PC-3 (cell line): Measurements from ENCODE around the gene TBCB. TPM values are rescaled to one million over a fixed set of nuclear protein-coding genes. Genes with fewer than 3 reads are reported as not detected.

Source experiments
- ATAC-seq: fragments of 200-7000 bp; cut with Tn5 transposase; 2 replicates; pipeline ENCODE4 v1.9.1; 2020; ENCODE audit warnings: mild to moderate bottlenecking, moderate library complexity
- BruUV-seq: library from RNA; stranded (reverse); fragments of 400-500 nt; replicated peaks from 2 replicates; lab custom pipeline; 2021; lab: Mats Ljungman, UMichigan
- CTCF ChIA-PET: fragments of 300-600 bp; sonication (Branson Sonifier 250); formaldehyde crosslinking; loops from one replicate; lab custom pipeline; 2022; ENCODE audit warnings: antibody characterized with exemption; lab: Charles Lee
- POLR2A ChIA-PET: fragments of 300-600 bp; sonication (Branson Sonifier 250); formaldehyde crosslinking; loops from one replicate; lab custom pipeline; 2022; ENCODE audit warnings: antibody characterized with exemption; ENCODE audit not compliant: unreplicated experiment; lab: Charles Lee
- DNase-seq: peaks from one replicate; pipeline ENCODE4 v3.0.0-alpha.2; 2015
- H2AFZ ChIP-seq: fragments of 300-600 bp; sonication (generic); 2 replicates; pipeline ENCODE4 v1.6.0; 2016; ENCODE audit warnings: antibody characterized with exemption, low read length
- H3F3A ChIP-seq: fragments of 300-600 bp; sonication (generic); one replicate; pipeline ENCODE4 v1.6.0; 2017; ENCODE audit warnings: antibody characterized with exemption, low read length, control low read depth, mild to moderate bottlenecking; ENCODE audit not compliant: unreplicated experiment
- H3K27ac ChIP-seq: fragments of 300-600 bp; sonication (generic); 2 replicates; pipeline ENCODE4 v1.5.1; 2016; ENCODE audit warnings: mild to moderate bottlenecking, low read length
- H3K27me3 ChIP-seq: fragments of 300-600 bp; sonication (generic); 2 replicates; pipeline ENCODE4 v1.6.1; 2016; ENCODE audit warnings: low read length, mixed read lengths
- H3K36me3 ChIP-seq: fragments of 300-600 bp; sonication (generic); 2 replicates; pipeline ENCODE4 v1.6.1; 2016; ENCODE audit warnings: low read depth, mixed run types, low read length, mixed read lengths
- H3K4me1 ChIP-seq: fragments of 300-600 bp; sonication (generic); 2 replicates; pipeline ENCODE4 v1.5.1; 2016; ENCODE audit warnings: low read length; ENCODE audit not compliant: insufficient read depth
- H3K4me2 ChIP-seq: fragments of 300-600 bp; sonication (generic); 2 replicates; pipeline ENCODE4 v1.6.0; 2016; ENCODE audit warnings: low read length
- H3K4me3 ChIP-seq: fragments of 300-600 bp; sonication (generic); 2 replicates; pipeline ENCODE4 v1.5.1; 2016; ENCODE audit warnings: mild to moderate bottlenecking, low read length, mixed read lengths
- H3K79me2 ChIP-seq: fragments of 300-600 bp; sonication (generic); 2 replicates; pipeline ENCODE4 v1.6.1; 2017; ENCODE audit warnings: low read length, mixed read lengths
- H3K9ac ChIP-seq: fragments of 300-600 bp; sonication (generic); 2 replicates; pipeline ENCODE4 v1.6.0; 2016; ENCODE audit warnings: mild to moderate bottlenecking, low read length
- H3K9me2 ChIP-seq: fragments of 300-600 bp; sonication (generic); replicated peaks from 2 replicates; pipeline ENCODE4 v1.6.1; 2016; ENCODE audit warnings: mixed run types, low read length, mixed read lengths
- H3K9me3 ChIP-seq: fragments of 300-600 bp; sonication (generic); 2 replicates; pipeline ENCODE4 v1.6.1; 2016; ENCODE audit warnings: low read length, mixed read lengths
- H4K20me1 ChIP-seq: fragments of 300-600 bp; sonication (generic); 2 replicates; pipeline ENCODE4 v1.6.1; 2016; ENCODE audit warnings: low read length, mixed read lengths
- EZH2 ChIP-seq: fragments of 300-600 bp; sonication (generic); IDR thresholded peaks from one replicate; pipeline ENCODE4 v1.6.1; 2017; ENCODE audit warnings: antibody characterized with exemption, mild to moderate bottlenecking, low read length; ENCODE audit not compliant: unreplicated experiment
- EZH2phosphoT487 ChIP-seq: fragments of 300-600 bp; sonication (generic); IDR thresholded peaks from 2 replicates; pipeline ENCODE4 v1.6.1; 2018; ENCODE audit warnings: mild to moderate bottlenecking, antibody characterized with exemption, low read length, borderline replicate concordance
- intact Hi-C: fragments of 100-400 bp; cut with micrococcal nuclease; formaldehyde crosslinking; loops from 2 replicates; pipeline ENCODE4 v1.9.0; 2023
- total RNA-seq: library from RNA; depleted of rRNA; stranded (reverse); fragments of >200 nt; gene quantifications from 2 replicates; pipeline ENCODE4 v1.2.3, GENCODE V29; 2014
- TF ChIP-seq, protein P1 (sequence below): fragments of 300-600 bp; sonication (generic); conservative IDR thresholded peaks from 2 replicates; pipeline ENCODE4 v1.5.1; 2017; ENCODE audit warnings: antibody characterized with exemption, low read depth, mild to moderate bottlenecking, low read length

The TBCB gene
- total RNA-seq, 1 experiment from 2014 or later, result 260 TPM

- TF ChIP-seq EZH2phosphoT487, result no peak
- TF ChIP-seq, protein P1, sequence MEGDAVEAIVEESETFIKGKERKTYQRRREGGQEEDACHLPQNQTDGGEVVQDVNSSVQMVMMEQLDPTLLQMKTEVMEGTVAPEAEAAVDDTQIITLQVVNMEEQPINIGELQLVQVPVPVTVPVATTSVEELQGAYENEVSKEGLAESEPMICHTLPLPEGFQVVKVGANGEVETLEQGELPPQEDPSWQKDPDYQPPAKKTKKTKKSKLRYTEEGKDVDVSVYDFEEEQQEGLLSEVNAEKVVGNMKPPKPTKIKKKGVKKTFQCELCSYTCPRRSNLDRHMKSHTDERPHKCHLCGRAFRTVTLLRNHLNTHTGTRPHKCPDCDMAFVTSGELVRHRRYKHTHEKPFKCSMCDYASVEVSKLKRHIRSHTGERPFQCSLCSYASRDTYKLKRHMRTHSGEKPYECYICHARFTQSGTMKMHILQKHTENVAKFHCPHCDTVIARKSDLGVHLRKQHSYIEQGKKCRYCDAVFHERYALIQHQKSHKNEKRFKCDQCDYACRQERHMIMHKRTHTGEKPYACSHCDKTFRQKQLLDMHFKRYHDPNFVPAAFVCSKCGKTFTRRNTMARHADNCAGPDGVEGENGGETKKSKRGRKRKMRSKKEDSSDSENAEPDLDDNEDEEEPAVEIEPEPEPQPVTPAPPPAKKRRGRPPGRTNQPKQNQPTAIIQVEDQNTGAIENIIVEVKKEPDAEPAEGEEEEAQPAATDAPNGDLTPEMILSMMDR, result peak; percentile 30; the same call in 1 of the 2 replicates
- TF ChIP-seq EZH2, result no peak
- ChIA-PET CTCF (no interaction called here), POLR2A (no interaction called here)
- Histone ChIP-seq H3K27me3 (no peaks in the 10 kb centered on the region), H3K36me3 (no peaks in the 10 kb centered on the region), H3K4me1 (peaks cover 18% of the 10 kb centered on the region; the same call in 1 of the 2 replicates), H3K4me2 (peak overlapping the region; percentile 96), H3F3A (no peaks in the 10 kb centered on the region), H2AFZ (peak overlapping the region; percentile 95), H3K27ac (peak overlapping the region; percentile 66), H3K9me3 (no peaks in the 10 kb centered on the region), H3K4me3 (peak overlapping the region; percentile 73), H3K9me2 (no peaks in the 10 kb centered on the region), H3K9ac (peak overlapping the region; percentile 79), H4K20me1 (no peaks in the 10 kb centered on the region), H3K79me2 (peaks cover 28% of the 10 kb centered on the region)
- TSS peak; percentile 64 for BruUV-seq
- ATAC-seq, result peak; percentile 9
- peak; percentile 25 for DNase-seq
- intact Hi-C loops, result loop anchor here (2.0 kb wide), 1 partner anchor 53 kb away; no protein-coding TSS in a partner anchor
Observed at GRCh38 chr19:36113894-36114720, 1.2 kb upstream of the TBCB start.

DNA sequence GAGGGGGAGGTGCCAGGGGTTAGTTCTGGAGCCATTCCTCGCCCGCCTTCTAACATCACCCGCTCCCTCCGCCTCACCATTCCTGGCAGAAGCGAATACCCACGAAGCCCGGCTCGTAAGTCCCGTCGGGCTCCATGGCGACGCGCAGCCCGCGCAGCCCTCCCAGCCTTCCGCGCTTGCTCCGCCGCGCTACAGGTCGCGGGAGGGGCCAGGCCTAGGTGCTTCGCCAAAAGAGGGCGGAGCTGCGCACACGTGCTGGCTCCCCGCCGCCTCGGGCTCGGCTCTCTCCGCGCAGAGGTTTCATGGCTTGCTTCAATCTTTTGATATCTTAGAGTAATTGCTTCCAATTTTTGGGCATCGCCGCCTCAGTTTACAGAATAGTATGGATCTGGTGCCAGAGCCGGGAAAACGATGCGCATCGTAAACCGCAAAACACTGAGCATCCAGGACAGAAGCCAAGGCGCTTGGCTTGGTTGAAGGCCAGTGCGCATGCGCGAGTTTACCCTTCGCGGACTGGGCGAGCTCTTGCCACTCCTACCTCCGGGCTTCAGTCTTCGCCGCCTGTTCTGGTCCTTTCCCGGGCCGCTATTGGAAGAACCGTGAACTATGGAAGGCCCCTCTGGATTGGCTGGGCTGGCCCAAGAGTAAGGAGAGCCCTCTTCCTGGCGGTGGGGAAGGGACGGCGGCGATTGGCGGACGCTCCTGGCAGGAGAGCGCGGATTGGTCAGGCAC is 381 bp upstream of the TBCB start, which contains the start of gene POLR2I:
Gene POLR2I, minus strand, starts transcription at position 155 of the 732 bp plus-strand sequence. Its CDS starts 19 bp downstream, at position 136.
- no TSS peak for BruUV-seq
- H3K36me3 ChIP-seq, result no peaks in the 10 kb centered on the region
- peak within 1 kb of the TSS; percentile 73 for H3K4me3 ChIP-seq
- H3K79me2 ChIP-seq, result peaks cover 28% of the 10 kb centered on the region
- H3F3A ChIP-seq, result no peaks in the 10 kb centered on the region
- ChIA-PET CTCF (interaction anchor here (0.7 to 1.0 kb wide), 2 partner anchors 59 to 184 kb away, joined by 3 to 5 read pairs; no protein-coding TSS in a partner anchor), POLR2A (interaction anchor here (0.6 to 0.7 kb wide), 3 partner anchors 21 to 44 kb away, joined by 3 to 34 read pairs (median 5); no protein-coding TSS in a partner anchor)
- peak within 1 kb of the TSS; percentile 66 for H3K27ac ChIP-seq
- TF ChIP-seq EZH2phosphoT487, result no peak
- no peak for TF ChIP-seq EZH2
- TF ChIP-seq, protein P1, result no peak
- intact Hi-C loops, result no loop called here
- no peaks in the 10 kb centered on the region for H3K9me2 ChIP-seq
- H3K9ac ChIP-seq, result peak within 1 kb of the TSS; percentile 79
- H3K9me3 ChIP-seq, result no peaks in the 10 kb centered on the region
- H3K4me2 ChIP-seq, result peak within 1 kb of the TSS; percentile 96
- DNase-seq, result peak; percentile 97
- peak; percentile 90 for ATAC-seq
- no peaks in the 10 kb centered on the region for H4K20me1 ChIP-seq
- no peaks in the 10 kb centered on the region for H3K27me3 ChIP-seq
- peaks cover 18% of the 10 kb centered on the region; the same call in 1 of the 2 replicates for H3K4me1 ChIP-seq
- H2AFZ ChIP-seq, result peak within 1 kb of the TSS; percentile 95
